ENCODE measurements around the gene OR8B2.
"Not testable (repeated sequence)": the region's sequence is repeated elsewhere in the genome, so short reads cannot be mapped to it uniquely, and the experiment has no call there.

Gene OR8B2

GRCh38 chr11:124384399-124384798 is at the start of gene OR8B2:
Gene OR8B2, minus strand, starts transcription at chr11:124384499. Its CDS starts 1,156 bp downstream, at chr11:124383343.
- DNase-seq = no peak

GRCh38 chr11:124429599-124429998 is 45.3 kb upstream of the OR8B2 start:
- no peak for DNase-seq

GRCh38 chr11:124424384-124424921 is 40.2 kb upstream of the OR8B2 start, which contains the start of gene OR8B4:
Gene OR8B4, minus strand, starts transcription at chr11:124424871. Its CDS starts 0 bp downstream, at chr11:124424871.
- DNase-seq = no peak

- DNase-seq = no peak
Observed at GRCh38 chr11:124421043-124421442, 36.7 kb upstream of the OR8B2 start.

GRCh38 chr11:124415356-124415923 is 31.1 kb upstream of the OR8B2 start:
- peak; percentile 38 for DNase-seq

- no peak for DNase-seq
Observed at GRCh38 chr11:124409906-124410305, 25.6 kb upstream of the OR8B2 start.

GRCh38 chr11:124405581-124405980 is 21.3 kb upstream of the OR8B2 start:
- DNase-seq = peak; percentile 49

- not testable (repeated sequence) for DNase-seq
Observed at GRCh38 chr11:124403186-124403585, 18.9 kb upstream of the OR8B2 start.

GRCh38 chr11:124402326-124402922 is 18.1 kb upstream of the OR8B2 start:
- DNase-seq = peak; percentile 84

- no peak for DNase-seq
Observed at GRCh38 chr11:124398924-124399323, 14.6 kb upstream of the OR8B2 start, which contains the start of gene OR8B3. Gene OR8B3, minus strand, starts transcription at chr11:124399024. Its CDS starts 1,673 bp downstream, at chr11:124397351.

GRCh38 chr11:124396847-124397246 is 12.5 kb upstream of the OR8B2 start:
- DNase-seq = not testable (repeated sequence)

- peak; percentile 31 for DNase-seq
Observed at GRCh38 chr11:124394408-124394807, 10.1 kb upstream of the OR8B2 start.

- not testable (repeated sequence) for DNase-seq
Observed at GRCh38 chr11:124382857-124383256, 1.4 kb downstream of the OR8B2 start.

GRCh38 chr11:124380585-124380984 is 3.7 kb downstream of the OR8B2 start:
- no peak for DNase-seq

- DNase-seq = no peak
Observed at GRCh38 chr11:124376280-124376679, 8.0 kb downstream of the OR8B2 start.

- DNase-seq = no peak
Observed at GRCh38 chr11:124359566-124359965, 24.7 kb downstream of the OR8B2 start.

GRCh38 chr11:124346311-124346955 is 37.9 kb downstream of the OR8B2 start:
- no peak for DNase-seq

GRCh38 chr11:124344346-124344745 is 40.0 kb downstream of the OR8B2 start:
- no peak for DNase-seq

GRCh38 chr11:124340142-124340447 is 44.2 kb downstream of the OR8B2 start:
- no peak for DNase-seq

GRCh38 chr11:124339396-124340141 is 44.7 kb downstream of the OR8B2 start:
- DNase-seq = no peak

Data from HCEC 1CT (cell line).